ENCODE data around the gene ATXN7L2.

DNA sequence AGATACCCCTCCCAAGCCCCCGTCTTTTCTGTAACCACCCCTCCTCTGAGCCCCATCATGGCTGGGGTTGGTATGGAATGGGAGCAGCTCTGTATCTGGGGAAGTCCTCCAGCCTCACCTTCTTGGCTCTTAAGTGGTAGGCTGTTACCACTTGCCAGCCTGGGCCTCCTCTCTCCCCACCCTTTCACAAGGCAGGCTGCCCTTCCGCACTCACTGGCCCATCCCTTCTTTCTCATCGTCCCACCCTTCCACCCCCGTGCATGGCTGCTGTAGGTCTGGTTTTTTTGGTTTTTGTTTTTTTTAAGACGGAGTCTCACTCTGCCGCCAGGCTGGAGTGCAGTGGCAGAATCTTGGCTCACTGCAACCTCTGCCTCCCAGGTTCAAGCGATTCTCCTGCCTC, 15.4 kb downstream of the ATXN7L2 start:
- TF ChIP-seq, protein P1, sequence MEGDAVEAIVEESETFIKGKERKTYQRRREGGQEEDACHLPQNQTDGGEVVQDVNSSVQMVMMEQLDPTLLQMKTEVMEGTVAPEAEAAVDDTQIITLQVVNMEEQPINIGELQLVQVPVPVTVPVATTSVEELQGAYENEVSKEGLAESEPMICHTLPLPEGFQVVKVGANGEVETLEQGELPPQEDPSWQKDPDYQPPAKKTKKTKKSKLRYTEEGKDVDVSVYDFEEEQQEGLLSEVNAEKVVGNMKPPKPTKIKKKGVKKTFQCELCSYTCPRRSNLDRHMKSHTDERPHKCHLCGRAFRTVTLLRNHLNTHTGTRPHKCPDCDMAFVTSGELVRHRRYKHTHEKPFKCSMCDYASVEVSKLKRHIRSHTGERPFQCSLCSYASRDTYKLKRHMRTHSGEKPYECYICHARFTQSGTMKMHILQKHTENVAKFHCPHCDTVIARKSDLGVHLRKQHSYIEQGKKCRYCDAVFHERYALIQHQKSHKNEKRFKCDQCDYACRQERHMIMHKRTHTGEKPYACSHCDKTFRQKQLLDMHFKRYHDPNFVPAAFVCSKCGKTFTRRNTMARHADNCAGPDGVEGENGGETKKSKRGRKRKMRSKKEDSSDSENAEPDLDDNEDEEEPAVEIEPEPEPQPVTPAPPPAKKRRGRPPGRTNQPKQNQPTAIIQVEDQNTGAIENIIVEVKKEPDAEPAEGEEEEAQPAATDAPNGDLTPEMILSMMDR (IDR thresholded peaks at IDR 0.05): no peak
- no peak for TF ChIP-seq POLR2A (IDR thresholded peaks at IDR 0.05)

Measured in heart left ventricle (tissue), 13 donors.